H1 (cell line): Measurements from ENCODE around the gene RUFY2. TPM values are rescaled to one million over a fixed set of nuclear protein-coding genes. Genes with fewer than 3 reads are reported as not detected.

Experiments
- CTCF ChIA-PET: fragments of 300-600 bp; sonication (Branson Sonifier 250); formaldehyde crosslinking; loops from one replicate; lab custom pipeline; 2021; ENCODE audit not compliant: partially characterized antibody; lab: Charles Lee
- POLR2A ChIA-PET: fragments of 300-600 bp; sonication (Branson Sonifier 250); formaldehyde crosslinking; loops from one replicate; lab custom pipeline; 2021; ENCODE audit warnings: inconsistent platforms; ENCODE audit not compliant: partially characterized antibody; lab: Charles Lee
- DNase-seq, 2 experiments: peaks; one replicate each; pipeline versions ENCODE4 v3.0.0 to v3.0.0-alpha.2; 2010 to 2022; ENCODE audit warnings: low spot score in 2 of 2, low read depth in 1 of 2, mixed read lengths in 1 of 2
- FAIRE-seq: peaks from 2 replicates; lab custom pipeline; 2011; peaks lifted over from hg19 to GRCh38; lab: Jason Lieb, UNC
- H2AFZ ChIP-seq: 2 replicates; pipeline ENCODE4 v1.8.1; 2012; ENCODE audit warnings: low read length, inconsistent platforms
- H2AK5ac ChIP-seq: 2 replicates; pipeline ENCODE4 v1.6.1; 2013; ENCODE audit warnings: low read depth, low read length
- H2BK120ac ChIP-seq: replicated peaks from 2 replicates; pipeline ENCODE3; 2013; ENCODE audit warnings: low read depth, low read length, inconsistent platforms
- H2BK12ac ChIP-seq: 2 replicates; pipeline ENCODE4 v1.6.1; 2013; ENCODE audit warnings: low read depth, low read length
- H2BK15ac ChIP-seq: 2 replicates; pipeline ENCODE4 v1.6.1; 2013; ENCODE audit warnings: low read length
- H2BK20ac ChIP-seq: 2 replicates; pipeline ENCODE4 v1.6.1; 2013; ENCODE audit warnings: low read length
- H2BK5ac ChIP-seq: 2 replicates; pipeline ENCODE4 v1.6.1; 2013; ENCODE audit warnings: low read depth, low read length
- H3K14ac ChIP-seq: 2 replicates; pipeline ENCODE4 v1.6.1; 2013; ENCODE audit warnings: inconsistent platforms; ENCODE audit not compliant: insufficient read length
- H3K18ac ChIP-seq: 2 replicates; pipeline ENCODE4 v1.6.1; 2013; ENCODE audit warnings: low read length; ENCODE audit errors: extremely low read depth
- H3K23ac ChIP-seq: 2 replicates; pipeline ENCODE4 v1.6.1; 2013; ENCODE audit warnings: inconsistent platforms; ENCODE audit not compliant: insufficient read length
- H3K23me2 ChIP-seq: 2 replicates; pipeline ENCODE4 v1.6.1; 2013; ENCODE audit warnings: low read depth, low read length
- H3K27ac ChIP-seq: 2 replicates; pipeline ENCODE4 v1.6.1; 2011; ENCODE audit warnings: low read depth, low read length, inconsistent platforms
- H3K27me3 ChIP-seq, 4 experiments: replicated peaks in 1 of 4; 1 replicate in 1 of 4; 2 replicates in 3 of 4; pipeline versions ENCODE4 v1.6.1 to v1.8.1; 2011 to 2013; ENCODE audit warnings: low read length in 3 of 4, mild to moderate bottlenecking in 3 of 4, inconsistent platforms in 2 of 4, mixed read lengths in 2 of 4, moderate library complexity in 1 of 4; ENCODE audit not compliant: control insufficient read depth in 3 of 4, insufficient read depth in 3 of 4; ENCODE audit errors: extremely low read depth in 1 of 4
- H3K36me3 ChIP-seq, 4 experiments: 2 replicates each; pipeline versions ENCODE4 v1.6.1 to v1.8.1; 2011 to 2013; ENCODE audit warnings: mild to moderate bottlenecking in 4 of 4, low read length in 3 of 4, moderate library complexity in 2 of 4, control low read depth in 1 of 4, inconsistent platforms in 1 of 4; ENCODE audit not compliant: insufficient read depth in 4 of 4, control insufficient read depth in 2 of 4
- H3K4ac ChIP-seq: replicated peaks from 2 replicates; pipeline ENCODE3; 2013; ENCODE audit warnings: low read length, low read depth, mixed read lengths, inconsistent platforms; ENCODE audit not compliant: insufficient read length
- H3K4me1 ChIP-seq, 4 experiments: replicated peaks in 1 of 4; 1 replicate in 1 of 4; 2 replicates in 3 of 4; pipeline versions ENCODE4 v1.6.1 to v1.8.1; 2011 to 2013; ENCODE audit warnings: low read length in 3 of 4, inconsistent platforms in 2 of 4, mixed read lengths in 1 of 4; ENCODE audit not compliant: insufficient read depth in 4 of 4, control insufficient read depth in 3 of 4
- H3K4me2 ChIP-seq, 2 experiments: 2 replicates each; pipeline versions ENCODE4 v1.6.1 to v1.8.1; 2011 to 2013; ENCODE audit warnings: low read depth in 2 of 2, low read length in 2 of 2, control low read depth in 1 of 2, inconsistent platforms in 1 of 2, mild to moderate bottlenecking in 1 of 2; ENCODE audit not compliant: insufficient read depth in 1 of 2
- H3K4me3 ChIP-seq, 4 experiments: fragments of 200-600, 300-600 bp in 1 of 4; sonication (generic), shearing (Covaris generic), sonication (Bioruptor Twin) in 1 of 4; 2 replicates each; pipeline versions ENCODE4 v1.5.1 to v1.8.1; 2011 to 2016; ENCODE audit warnings: low read length in 4 of 4, low read depth in 3 of 4, control low read depth in 2 of 4, inconsistent platforms in 2 of 4, mild to moderate bottlenecking in 2 of 4, mixed read lengths in 1 of 4, moderate library complexity in 1 of 4; ENCODE audit not compliant: insufficient read depth in 2 of 4; ENCODE audit errors: extremely low read depth in 1 of 4
- H3K56ac ChIP-seq: replicated peaks from 2 replicates; pipeline ENCODE3; 2013; ENCODE audit warnings: low read depth, mild to moderate bottlenecking, mixed read lengths, low read length, inconsistent platforms; ENCODE audit not compliant: insufficient read length
- H3K79me1 ChIP-seq: 2 replicates; pipeline ENCODE4 v1.6.1; 2013; ENCODE audit warnings: low read depth, low read length, control low read depth
- H3K79me2 ChIP-seq, 2 experiments: 2 replicates each; pipeline versions ENCODE4 v1.6.1 to v1.8.1; 2012 to 2013; ENCODE audit warnings: low read length in 2 of 2, mild to moderate bottlenecking in 2 of 2, inconsistent platforms in 1 of 2; ENCODE audit not compliant: insufficient read depth in 2 of 2, control insufficient read depth in 1 of 2
- H3K9ac ChIP-seq, 4 experiments: replicated peaks in 1 of 4; 1 replicate in 1 of 4; 2 replicates in 3 of 4; pipeline versions ENCODE4 v1.6.1 to v1.8.1; 2011 to 2013; ENCODE audit warnings: low read depth in 3 of 4, low read length in 3 of 4, control low read depth in 2 of 4, mild to moderate bottlenecking in 2 of 4, moderate library complexity in 2 of 4, inconsistent platforms in 1 of 4; ENCODE audit errors: extremely low read depth in 1 of 4
- H3K9me3 ChIP-seq, 2 experiments: 2 replicates each; pipeline versions ENCODE4 v1.6.1 to v1.8.1; 2012 to 2013; ENCODE audit warnings: mild to moderate bottlenecking in 2 of 2, moderate library complexity in 2 of 2, control low read depth in 1 of 2, inconsistent platforms in 1 of 2, low read depth in 1 of 2, low read length in 1 of 2, mixed read lengths in 1 of 2; ENCODE audit not compliant: insufficient read depth in 2 of 2
- H4K20me1 ChIP-seq, 2 experiments: replicated peaks in 1 of 2; 2 replicates each; pipeline versions ENCODE3 to v1.8.1; 2011 to 2013; ENCODE audit warnings: inconsistent platforms in 2 of 2, low read length in 2 of 2, mild to moderate bottlenecking in 1 of 2; ENCODE audit not compliant: insufficient read depth in 2 of 2, control insufficient read depth in 1 of 2
- H4K5ac ChIP-seq: 2 replicates; pipeline ENCODE4 v1.6.1; 2013; ENCODE audit warnings: low read length, low read depth, mixed read lengths, inconsistent platforms; ENCODE audit not compliant: insufficient read length
- H4K8ac ChIP-seq: 2 replicates; pipeline ENCODE4 v1.8.0; 2013; ENCODE audit warnings: mild to moderate bottlenecking, moderate library complexity, low read length, inconsistent platforms; ENCODE audit not compliant: insufficient read depth; ENCODE audit errors: extremely low read depth
- H4K91ac ChIP-seq: replicated peaks from 2 replicates; pipeline ENCODE3; 2013; ENCODE audit warnings: low read length, mixed read lengths, inconsistent platforms; ENCODE audit not compliant: insufficient read length
- KDM1A ChIP-seq: fragments of 200-600, 300-600 bp; sonication (generic); IDR thresholded peaks from 2 replicates; pipeline ENCODE4 v1.7.1; 2016; ENCODE audit warnings: mild to moderate bottlenecking, low read length, borderline replicate concordance
- RNF2 ChIP-seq: fragments of 200-900, 300-1000 bp; sonication (generic); IDR thresholded peaks from 2 replicates; pipeline ENCODE4 v1.7.1; 2016; ENCODE audit warnings: borderline replicate concordance, low read depth, mild to moderate bottlenecking, antibody characterized with exemption, low read length; ENCODE audit not compliant: poor library complexity, severe bottlenecking; ENCODE audit errors: missing control alignments
- TCF12 ChIP-seq: IDR thresholded peaks from 2 replicates; pipeline ENCODE4 v1.6.1; 2011; ENCODE audit warnings: low read depth, mild to moderate bottlenecking, low read length
- WGBS, 2 experiments: shearing (Covaris generic) in 1 of 2; methylation state at CpG; one replicate each; pipeline versions ENCODE4 v1.1.6 to v1.1.7; 2013 to 2015; ENCODE audit warnings: low lambda C conversion rate in 2 of 2, mixed read lengths in 2 of 2, inconsistent platforms in 1 of 2, low coverage in 1 of 2, missing lambda C conversion rate in 1 of 2; ENCODE audit not compliant: insufficient replicate concordance in 2 of 2, insufficient coverage in 1 of 2, insufficient read length in 1 of 2; ENCODE audit errors: extremely low coverage in 1 of 2, missing lambda C conversion rate in 1 of 2; 5-methylcytosine and 5-hydroxymethylcytosine counted together
- polyA plus RNA-seq, 7 experiments: library from polyadenylated mRNA; depleted of rRNA in 3 of 7; stranded (reverse) in 5 of 7; unstranded in 2 of 7; fragments of >200 nt in 5 of 7; fragments of 200-250 nt in 2 of 7; gene quantifications; 1 replicate in 5 of 7; 2 replicates in 1 of 7; 4 replicates in 1 of 7; pipeline versions ENCODE4 v1.2.1 to v1.2.3, GENCODE V29; 2011 to 2013; ENCODE audit warnings: missing spikeins in 2 of 7, mixed read lengths in 2 of 7
- total RNA-seq: library from RNA; stranded (reverse); fragmentation: NEBNext Ultra II Directional; extraction: Animal tissue kit (Norgen Biotek cat#: 25700); gene quantifications from 2 replicates; pipeline ENCODE4 v1.2.1, GENCODE V29; 2021

RUFY2 gene
- total and polyA plus RNA-seq, 2 of the 8 experiments (the other 6 are each of a cell fraction or from before 2014, with no cell fraction given) = 3.4 to 12.0 TPM

DNA sequence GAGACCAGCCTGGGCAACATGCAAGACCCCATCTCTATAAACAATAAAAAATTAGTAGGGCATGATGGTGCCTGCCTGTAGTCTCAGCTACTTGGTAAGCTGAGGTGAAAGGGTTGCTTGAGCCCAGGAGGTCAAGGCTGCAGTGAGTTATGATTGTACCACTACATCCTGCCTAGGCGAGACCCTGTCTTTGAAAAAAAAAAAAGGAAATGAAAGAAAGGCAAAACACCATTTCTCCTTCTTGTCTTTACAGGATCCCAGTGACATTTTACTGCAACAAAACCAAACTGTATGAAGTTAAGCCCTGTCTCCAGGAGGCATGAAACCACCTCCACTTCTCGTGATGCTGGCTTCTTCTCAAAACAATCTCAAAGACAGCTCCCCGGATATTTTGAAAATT, 44.5 kb downstream of the RUFY2 start:
- Histone ChIP-seq H3K9me3 (no peaks in the 10 kb centered on the region), H3K27me3 (no peaks in the 10 kb centered on the region), H3K4me2 (no peak overlapping the region), H3K27ac (no peak overlapping the region), H2AFZ (no peak overlapping the region), H2BK5ac (no peak overlapping the region), H3K79me2 (no peaks in the 10 kb centered on the region), H3K4ac (no peak overlapping the region), H4K8ac (no peak overlapping the region), H2BK12ac (no peak overlapping the region), H4K20me1 (no peaks in the 10 kb centered on the region), H3K14ac (no peak overlapping the region), H3K23me2 (no peaks in the 10 kb centered on the region), H2BK20ac (no peak overlapping the region), H3K79me1 (no peaks in the 10 kb centered on the region), H3K9ac (no peak overlapping the region), H3K4me1 (no peaks in the 10 kb centered on the region), H3K36me3 (peaks cover 0 to 9% (median 2%) of the 10 kb centered on the region in 4 experiments; a peak in 2 of 8 replicates), H3K56ac (no peak overlapping the region), H3K4me3 (no peak overlapping the region), H4K5ac (no peak overlapping the region), H4K91ac (no peak overlapping the region), H3K18ac (no peak overlapping the region)
- DNase-seq (no peak), FAIRE-seq (no peak)
- 98% methylated on average over 3 of the region's 3 CpGs; no CpG with 5 or more reads in 1 of the 2 experiments for WGBS, 2 experiments
- ChIA-PET CTCF (interaction anchor here (1.9 to 3.5 kb wide), 2 partner anchors 10 to 15 kb away, joined by 7 to 21 read pairs; no protein-coding TSS in a partner anchor), POLR2A (interaction anchor here (1.3 to 4.5 kb wide), 2 partner anchors 11 to 31 kb away, joined by 3 to 17 read pairs; partner anchors contain the start of genes HNRNPH3 and PBLD)
- no peak for TF ChIP-seq KDM1A
- TF ChIP-seq RNF2 = no peak
- TF ChIP-seq TCF12 = no peak
- TF ChIP-seq, all 59 proteins: peak for 0
- Histone ChIP-seq H2BK15ac (no peak overlapping the region), H2AK5ac (no peak overlapping the region), H2BK120ac (no peak overlapping the region), H3K23ac (no peak overlapping the region)
